WTC11 (cell line): ENCODE measurements around the gene BTBD9.

Experiments used
- ARID4B ChIP-seq: sonication (generic); formaldehyde crosslinking; IDR thresholded peaks from 2 replicates; pipeline ENCODE4 v1.8.0; 2023; ENCODE audit warnings: missing genetic modification reagents, mild to moderate bottlenecking, borderline replicate concordance
- CREB1 ChIP-seq: sonication (generic); formaldehyde crosslinking; IDR thresholded peaks from 2 replicates; pipeline ENCODE4 v1.8.0; 2023; ENCODE audit warnings: mild to moderate bottlenecking, missing genetic modification reagents
- CTCF ChIP-seq: fragments of 200-600 bp; IDR thresholded peaks from 2 replicates; pipeline ENCODE4 v1.8.0; 2022; ENCODE audit warnings: antibody characterized with exemption
- E2F4 ChIP-seq: sonication (generic); formaldehyde crosslinking; IDR thresholded peaks from 2 replicates; pipeline ENCODE4 v1.8.1; 2022; ENCODE audit warnings: low read depth, mild to moderate bottlenecking, moderate library complexity, missing genetic modification reagents, borderline replicate concordance
- GABPB1 ChIP-seq: sonication (generic); formaldehyde crosslinking; IDR thresholded peaks from 2 replicates; pipeline ENCODE4 v1.8.1; 2023; ENCODE audit warnings: mild to moderate bottlenecking, missing genetic modification reagents
- IRF1 ChIP-seq: sonication (generic); formaldehyde crosslinking; IDR thresholded peaks from 2 replicates; pipeline ENCODE4 v1.8.0; 2023; ENCODE audit warnings: missing genetic modification reagents
- MLX ChIP-seq: sonication (generic); formaldehyde crosslinking; IDR thresholded peaks from 2 replicates; pipeline ENCODE4 v1.8.1; 2023; ENCODE audit warnings: mild to moderate bottlenecking, missing genetic modification reagents, moderate library complexity
- NFYB ChIP-seq: sonication (generic); formaldehyde crosslinking; conservative IDR thresholded peaks from 2 replicates; pipeline ENCODE4 v1.8.0; 2022; ENCODE audit warnings: low read depth, missing genetic modification reagents
- PRDM15 ChIP-seq: sonication (generic); formaldehyde crosslinking; IDR thresholded peaks from 2 replicates; pipeline ENCODE4 v1.8.0; 2022; ENCODE audit warnings: missing genetic modification reagents
- TCF7 ChIP-seq: sonication (generic); formaldehyde crosslinking; IDR thresholded peaks from 2 replicates; pipeline ENCODE4 v1.8.0; 2022; ENCODE audit warnings: mild to moderate bottlenecking, low read depth, missing genetic modification reagents, moderate library complexity
- USF2 ChIP-seq: sonication (generic); formaldehyde crosslinking; IDR thresholded peaks from 2 replicates; pipeline ENCODE4 v1.8.1; 2023; ENCODE audit warnings: mild to moderate bottlenecking, missing genetic modification reagents, moderate library complexity
- ZNF671 ChIP-seq: fragments of 250-450 bp; sonication (Bioruptor Pico); IDR thresholded peaks from 2 replicates; pipeline ENCODE4 v1.8.0; 2021; ENCODE audit warnings: mild to moderate bottlenecking

GRCh38 chr6:38188677-38189335, 450.9 kb downstream of the BTBD9 start:
- no peak for TF ChIP-seq CTCF
- TF ChIP-seq E2F4 (CRISPR knock-in tag): no peak
- no peak for TF ChIP-seq ZNF671 (CRISPR knock-in tag)
- no peak for TF ChIP-seq NFYB (CRISPR knock-in tag)
- no peak for TF ChIP-seq USF2 (CRISPR knock-in tag)
- no peak for TF ChIP-seq IRF1 (CRISPR knock-in tag)
- no peak for TF ChIP-seq CREB1 (CRISPR knock-in tag)
- no peak for TF ChIP-seq PRDM15 (CRISPR knock-in tag)
- no peak for TF ChIP-seq MLX (CRISPR knock-in tag)
- no peak for TF ChIP-seq TCF7 (CRISPR knock-in tag)
- no peak for TF ChIP-seq GABPB1 (CRISPR knock-in tag)
- TF ChIP-seq ARID4B (CRISPR knock-in tag): no peak
